Measurements from ENCODE around the gene MRGPRF.
A peak's percentile ranks its signal among the peaks of the same experiment; 100 is the strongest.

The MRGPRF gene

DNA sequence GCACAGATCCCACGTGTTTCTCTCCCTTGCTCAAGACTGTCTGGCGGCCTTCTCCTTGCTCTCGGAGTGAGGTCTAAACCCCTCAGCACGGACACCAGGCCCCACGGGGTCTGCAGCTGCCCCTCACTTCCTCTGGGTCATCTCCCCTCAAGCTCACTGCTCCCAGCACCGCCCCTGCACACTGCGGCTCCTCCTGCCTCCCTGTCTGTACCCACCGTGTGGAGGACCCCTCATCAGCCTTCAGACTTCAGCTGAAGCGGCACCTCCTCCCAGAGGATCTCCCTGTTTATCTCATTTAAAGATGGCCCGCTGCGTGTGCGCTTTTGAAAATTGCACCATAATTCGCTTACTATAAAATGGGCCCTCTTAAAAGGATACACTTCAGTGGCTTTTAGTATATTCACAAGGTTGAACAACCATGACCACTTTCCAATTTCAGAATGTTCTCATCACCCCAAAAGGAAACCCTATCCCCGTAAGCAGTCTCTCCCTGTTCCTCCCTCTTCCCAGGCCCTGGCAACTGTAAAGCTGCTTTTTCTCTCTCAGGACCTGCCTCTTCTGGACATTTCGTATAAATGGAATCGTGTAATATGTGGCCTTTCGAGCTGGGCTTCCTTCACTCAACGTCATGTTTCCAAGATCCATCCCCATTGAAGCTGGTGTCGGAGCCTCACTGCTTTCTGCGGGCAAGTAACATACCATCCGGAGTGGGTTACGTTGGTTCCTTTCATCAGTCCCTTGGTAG is 21.2 kb upstream of the MRGPRF start:
- DNase-seq (ENCODE audit: low read depth), result no peak
- no peak overlapping the region for H3K4me3 ChIP-seq (replicated peaks; ENCODE audit: low read depth, low read length)

DNA sequence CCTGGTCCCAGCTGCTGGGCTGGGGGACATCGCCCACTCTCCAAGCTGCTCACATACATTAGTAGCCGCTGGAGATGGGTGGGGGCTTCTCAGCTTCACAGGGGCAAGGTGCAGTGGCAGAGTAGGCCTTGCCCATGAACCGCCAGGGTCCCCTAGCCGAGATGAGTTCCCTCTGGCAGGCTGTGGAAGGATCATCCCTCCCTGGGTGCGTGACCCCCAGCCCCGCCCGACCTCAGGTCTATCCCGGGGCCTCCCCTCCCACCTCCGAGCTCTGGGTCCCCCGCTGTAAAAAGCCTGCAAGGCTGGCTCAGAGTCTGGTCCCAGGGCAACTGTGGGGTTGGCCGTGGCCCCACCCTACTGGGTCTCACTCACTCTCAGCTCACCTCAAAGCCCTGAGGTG is 20.4 kb upstream of the MRGPRF start:
- no peak overlapping the region for H3K4me3 ChIP-seq (replicated peaks; ENCODE audit: low read depth, low read length)
- no peak for DNase-seq (ENCODE audit: low read depth)
- TF ChIP-seq, protein P1, sequence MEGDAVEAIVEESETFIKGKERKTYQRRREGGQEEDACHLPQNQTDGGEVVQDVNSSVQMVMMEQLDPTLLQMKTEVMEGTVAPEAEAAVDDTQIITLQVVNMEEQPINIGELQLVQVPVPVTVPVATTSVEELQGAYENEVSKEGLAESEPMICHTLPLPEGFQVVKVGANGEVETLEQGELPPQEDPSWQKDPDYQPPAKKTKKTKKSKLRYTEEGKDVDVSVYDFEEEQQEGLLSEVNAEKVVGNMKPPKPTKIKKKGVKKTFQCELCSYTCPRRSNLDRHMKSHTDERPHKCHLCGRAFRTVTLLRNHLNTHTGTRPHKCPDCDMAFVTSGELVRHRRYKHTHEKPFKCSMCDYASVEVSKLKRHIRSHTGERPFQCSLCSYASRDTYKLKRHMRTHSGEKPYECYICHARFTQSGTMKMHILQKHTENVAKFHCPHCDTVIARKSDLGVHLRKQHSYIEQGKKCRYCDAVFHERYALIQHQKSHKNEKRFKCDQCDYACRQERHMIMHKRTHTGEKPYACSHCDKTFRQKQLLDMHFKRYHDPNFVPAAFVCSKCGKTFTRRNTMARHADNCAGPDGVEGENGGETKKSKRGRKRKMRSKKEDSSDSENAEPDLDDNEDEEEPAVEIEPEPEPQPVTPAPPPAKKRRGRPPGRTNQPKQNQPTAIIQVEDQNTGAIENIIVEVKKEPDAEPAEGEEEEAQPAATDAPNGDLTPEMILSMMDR (IDR thresholded peaks at IDR 0.05; ENCODE audit: low read length, missing control alignments), result no peak

More for the DNA sequence above, 21.2 kb upstream of the MRGPRF start:
- TF ChIP-seq, protein P1 (IDR thresholded peaks at IDR 0.05; ENCODE audit: low read length, missing control alignments), result no peak

DNA sequence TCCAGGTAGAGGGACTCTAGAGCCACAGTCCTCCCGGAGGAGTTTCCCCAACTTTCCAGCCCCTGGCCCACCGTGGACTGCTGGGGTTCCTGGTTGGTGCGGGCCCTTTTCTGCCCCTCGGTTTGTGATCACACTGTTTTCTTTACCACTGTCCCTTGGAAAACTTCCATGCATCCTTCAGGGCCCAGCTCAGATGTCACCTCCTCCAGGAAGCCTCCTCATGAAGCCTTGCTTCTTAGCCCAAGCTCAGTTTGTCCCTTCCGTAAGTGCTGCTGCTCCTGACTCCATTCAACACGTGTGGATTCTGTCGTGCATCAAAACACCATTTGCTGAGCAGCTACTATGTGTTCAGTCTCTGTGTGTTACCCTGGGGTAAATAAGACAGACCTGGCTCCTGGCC is 19.8 kb upstream of the MRGPRF start:
- H3K4me3 ChIP-seq (replicated peaks; ENCODE audit: low read depth, low read length), result no peak overlapping the region
- DNase-seq (ENCODE audit: low read depth), result no peak
- TF ChIP-seq, protein P1 (IDR thresholded peaks at IDR 0.05; ENCODE audit: low read length, missing control alignments), result no peak

DNA sequence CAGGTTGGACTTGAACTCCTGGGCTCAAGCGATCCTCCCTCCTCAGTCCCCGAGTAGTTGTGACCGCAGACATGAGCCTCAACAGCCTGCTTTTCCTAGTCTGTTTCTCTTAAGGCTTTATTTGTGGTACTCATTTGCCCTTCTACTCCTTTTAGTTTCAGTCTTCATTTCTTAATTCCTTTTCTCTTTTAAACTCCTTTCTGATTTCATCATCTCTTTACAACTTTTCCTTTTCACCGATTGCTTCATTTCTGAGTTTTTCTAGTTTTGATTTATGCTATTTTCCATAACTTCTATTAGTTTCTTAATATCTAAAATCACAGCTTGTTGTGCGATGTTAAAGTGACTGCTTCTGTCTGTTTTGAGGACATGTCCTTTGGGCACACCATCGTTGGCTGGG is 17.3 kb upstream of the MRGPRF start:
- no peak overlapping the region for H3K4me3 ChIP-seq (replicated peaks; ENCODE audit: low read depth, low read length)
- DNase-seq (ENCODE audit: low read depth), result no peak
- TF ChIP-seq, protein P1 (IDR thresholded peaks at IDR 0.05; ENCODE audit: low read length, missing control alignments), result no peak

DNA sequence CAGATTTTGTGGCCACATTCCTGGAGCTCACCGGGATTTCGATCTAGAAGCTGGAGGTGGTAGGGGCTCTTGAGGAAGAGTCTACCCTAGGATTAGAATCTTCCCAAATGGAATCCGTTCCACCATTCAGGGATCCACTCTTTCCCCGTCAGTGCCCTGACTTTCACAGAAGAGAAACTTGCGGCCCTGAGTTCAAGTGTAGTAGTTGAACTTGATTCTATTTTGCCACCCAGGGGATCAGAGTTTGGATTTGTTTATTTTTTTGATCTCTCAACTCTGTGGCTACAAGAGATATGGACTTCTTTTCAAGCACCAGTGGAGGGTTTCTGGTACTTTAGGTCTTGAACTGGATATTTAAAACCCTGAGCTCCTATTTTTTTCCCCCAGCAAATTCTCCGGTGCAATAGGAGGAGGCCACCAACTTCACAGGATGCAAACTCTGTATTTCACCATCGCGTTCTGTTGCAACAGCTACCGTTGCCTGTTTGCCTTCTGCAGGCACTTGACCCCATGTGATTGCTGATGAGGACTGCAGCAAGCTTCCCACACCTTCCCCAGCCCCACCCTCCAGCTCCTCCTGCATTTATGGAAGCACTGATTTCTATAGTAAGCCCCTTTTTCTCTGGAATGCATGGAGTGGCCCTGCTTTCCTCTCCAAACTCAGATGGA is 14.8 kb upstream of the MRGPRF start:
- TF ChIP-seq, protein P1 (IDR thresholded peaks at IDR 0.05; ENCODE audit: low read length, missing control alignments), result no peak
- DNase-seq (ENCODE audit: low read depth), result peak; percentile 35
- H3K4me3 ChIP-seq (replicated peaks; ENCODE audit: low read depth, low read length), result no peak overlapping the region

DNA sequence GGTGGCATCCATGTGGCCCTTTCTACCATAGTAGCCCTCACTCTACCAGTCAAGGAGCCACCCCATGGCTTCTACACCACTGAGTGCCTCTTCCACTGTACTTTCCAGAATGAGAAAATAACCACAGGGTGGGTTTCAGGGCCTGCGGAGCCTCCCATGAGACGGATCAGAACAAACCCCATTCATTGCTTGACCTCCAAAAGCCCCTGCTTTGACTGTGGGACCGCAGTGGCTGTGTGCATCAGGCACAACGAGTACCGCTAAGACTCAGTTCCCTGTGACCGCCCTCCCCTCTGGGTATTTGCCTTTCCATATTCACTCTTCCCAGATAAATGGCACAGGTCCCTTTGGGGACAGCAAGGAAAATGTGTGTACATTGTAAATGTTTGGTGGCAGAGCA is 11.5 kb upstream of the MRGPRF start:
- DNase-seq (ENCODE audit: low read depth), result no peak
- H3K4me3 ChIP-seq (replicated peaks; ENCODE audit: low read depth, low read length), result no peak overlapping the region
- TF ChIP-seq, protein P1 (IDR thresholded peaks at IDR 0.05; ENCODE audit: low read length, missing control alignments), result no peak
